DMS114 treated with DMSO at 0.1 percent for 48 hours (cell line): ENCODE measurements around the gene CARD14.
"Not testable (repeated sequence)": the region's sequence is repeated elsewhere in the genome, so short reads cannot be mapped to it uniquely, and the experiment has no call there.

Experiments used
- DNase-seq: peaks from one replicate; lab custom pipeline; 2025; ENCODE audit not compliant: unreplicated experiment; lab: John Stamatoyannopoulos, UW

Gene CARD14

DNA sequence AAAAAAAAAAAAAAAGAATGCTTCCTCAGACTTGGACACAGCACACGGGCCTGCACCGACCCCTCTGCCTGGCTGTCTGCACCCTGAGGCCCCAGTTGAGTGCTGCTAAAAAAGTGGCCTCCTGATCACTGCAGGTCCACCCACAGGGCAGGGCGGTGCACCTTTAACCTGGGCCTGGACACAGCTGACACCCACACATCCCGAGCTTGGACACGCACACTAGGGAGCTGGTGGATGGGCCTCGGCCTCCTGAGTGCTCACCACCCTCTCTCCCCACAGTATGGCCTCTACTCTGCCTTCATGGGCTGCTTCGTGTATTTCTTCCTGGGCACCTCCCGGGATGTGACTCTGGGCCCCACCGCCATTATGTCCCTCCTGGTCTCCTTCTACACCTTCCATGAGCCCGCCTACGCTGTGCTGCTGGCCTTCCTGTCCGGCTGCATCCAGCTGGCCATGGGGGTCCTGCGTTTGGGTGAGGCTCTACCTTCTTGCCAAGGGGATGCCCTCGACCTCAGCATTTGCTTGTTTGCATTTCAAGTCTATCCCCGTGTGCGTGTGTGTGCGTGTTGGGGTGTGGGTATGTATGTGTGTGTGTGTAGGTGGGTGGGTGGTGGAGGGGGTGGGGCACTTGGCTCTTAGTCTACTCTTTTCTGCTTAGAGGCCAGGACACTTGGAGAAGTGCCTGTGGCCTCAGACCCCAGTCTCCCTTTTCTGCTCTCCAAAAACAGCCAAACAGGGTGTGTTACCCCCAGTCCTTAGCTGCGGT, 52.7 kb downstream of the CARD14 start:
- DNase-seq: no peak

DNA sequence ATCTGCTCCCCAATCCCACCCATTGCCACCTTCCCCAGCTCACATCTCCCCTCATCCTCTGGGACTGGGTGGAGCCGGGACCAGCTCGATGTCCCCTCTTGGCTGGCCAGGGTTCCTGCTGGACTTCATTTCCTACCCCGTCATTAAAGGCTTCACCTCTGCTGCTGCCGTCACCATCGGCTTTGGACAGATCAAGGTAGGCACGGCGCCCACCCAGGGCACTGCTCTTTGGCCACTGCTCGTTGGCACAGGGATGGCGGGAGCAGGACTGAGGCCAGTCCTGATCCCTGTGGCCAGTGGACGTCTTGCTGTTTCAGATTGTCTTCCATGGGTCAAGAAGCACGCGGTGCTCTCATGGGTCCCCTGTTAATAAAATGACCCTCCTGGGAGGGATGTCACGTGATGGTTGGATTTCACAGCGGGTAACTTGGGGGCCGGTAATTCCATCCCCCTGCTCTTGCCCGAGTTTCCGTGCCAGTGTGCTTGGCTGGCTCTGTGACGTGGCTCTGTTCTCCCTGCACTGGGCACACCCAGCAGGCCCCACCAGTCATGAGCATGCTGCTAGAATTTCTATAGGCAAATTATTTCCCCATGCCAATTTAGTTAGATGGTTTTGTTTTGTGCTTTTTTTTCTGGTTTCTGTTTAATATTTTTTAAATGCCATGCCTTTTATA, 53.4 kb downstream of the CARD14 start:
- DNase-seq: no peak

GRCh38 chr17:80223838-80224497, 54.1 kb downstream of the CARD14 start:
- DNase-seq: no peak

DNA sequence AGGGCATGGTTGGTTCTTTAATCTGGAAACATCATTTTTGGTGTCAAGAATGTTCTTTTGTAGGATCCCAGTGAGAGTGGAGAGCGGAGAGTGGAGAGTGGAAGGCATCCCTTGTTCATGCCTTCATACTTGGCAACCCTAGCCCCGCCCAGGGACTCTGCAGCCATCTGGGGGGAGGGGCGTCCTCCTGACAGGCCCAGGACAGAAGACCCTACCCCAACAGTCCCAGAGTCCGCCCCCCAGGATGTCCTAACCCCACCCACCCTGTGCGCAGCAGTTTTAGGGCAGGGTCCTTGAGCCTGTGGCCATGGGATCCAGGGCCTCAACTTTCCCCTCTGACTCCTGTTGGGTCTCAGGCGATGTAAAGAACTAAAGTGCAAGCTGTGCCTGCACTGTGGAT, 54.9 kb downstream of the CARD14 start:
- no peak for DNase-seq

- no peak for DNase-seq
These were observed 55.4 kb downstream of the CARD14 start for GRCh38 chr17:80225230-80225629.

DNA sequence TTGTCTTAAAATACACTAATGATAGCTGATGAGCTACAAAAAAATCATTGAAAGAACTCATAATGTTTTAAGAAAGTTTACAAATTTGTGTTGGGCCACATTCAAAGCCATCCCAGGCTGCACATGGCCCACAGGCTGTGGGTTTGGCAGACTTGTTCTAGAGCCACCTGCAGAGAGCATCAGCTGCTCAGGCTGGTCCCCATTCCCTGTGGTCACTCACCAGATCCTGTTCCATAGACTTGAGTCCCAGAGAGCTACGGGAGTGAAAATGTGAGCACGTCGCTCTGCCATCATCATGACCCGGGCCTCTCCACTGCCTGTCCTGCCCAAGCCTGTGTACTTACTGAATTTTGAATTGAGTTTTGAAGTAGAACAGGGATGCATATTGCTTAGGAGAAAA, 57.3 kb downstream of the CARD14 start:
- no peak for DNase-seq

- no peak for DNase-seq
These were observed 57.8 kb downstream of the CARD14 start for GRCh38 chr17:80227666-80228065.

GRCh38 chr17:80228477-80228876, 58.6 kb downstream of the CARD14 start:
- no peak for DNase-seq

DNA sequence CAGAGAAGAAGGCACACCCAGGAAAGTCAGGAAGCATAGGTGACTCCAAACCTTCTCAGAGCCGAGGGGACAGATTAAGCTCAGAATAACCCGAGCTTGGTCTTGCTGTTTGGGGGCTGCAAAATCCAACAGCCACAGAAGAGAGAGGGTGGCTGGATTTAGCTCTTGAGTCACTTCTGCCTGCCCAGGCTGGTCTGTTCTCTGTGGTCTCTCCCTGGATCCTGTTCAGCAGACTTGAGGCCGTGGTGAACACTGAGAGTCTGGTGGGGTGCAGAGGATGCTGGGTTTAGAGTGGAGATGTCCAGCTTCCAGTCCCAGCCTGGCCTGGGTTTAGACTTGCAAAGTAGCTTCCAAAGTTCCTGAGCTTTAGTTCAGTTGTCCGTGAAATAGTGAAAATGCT, 59.2 kb downstream of the CARD14 start:
- no peak for DNase-seq

GRCh38 chr17:80232438-80232837, 62.6 kb downstream of the CARD14 start:
- no peak for DNase-seq

GRCh38 chr17:80233202-80233601, 63.4 kb downstream of the CARD14 start:
- DNase-seq: no peak

GRCh38 chr17:80236911-80237310, 67.1 kb downstream of the CARD14 start:
- DNase-seq: no peak

GRCh38 chr17:80237386-80237785, 67.6 kb downstream of the CARD14 start:
- DNase-seq: no peak

DNA sequence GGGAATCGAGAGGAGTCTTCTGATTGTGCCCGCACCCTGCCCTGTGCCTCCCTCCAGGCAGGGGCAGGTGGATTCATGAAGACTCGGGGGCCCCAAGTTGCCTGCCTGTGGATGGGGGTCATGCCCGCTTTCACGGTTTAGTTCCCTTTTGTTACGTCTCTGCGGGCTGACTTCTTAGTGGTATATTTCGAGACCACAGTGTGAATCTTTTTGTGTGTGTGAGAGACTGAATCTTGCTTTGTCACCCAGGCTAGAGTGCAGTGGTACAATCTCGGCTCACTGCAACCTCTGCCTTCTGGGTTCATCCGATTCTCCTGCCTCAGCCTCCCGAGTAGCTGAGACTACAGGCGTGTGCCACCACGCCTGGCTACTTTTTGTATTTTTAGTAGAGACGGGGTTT, 72.7 kb downstream of the CARD14 start:
- no peak for DNase-seq

DNA sequence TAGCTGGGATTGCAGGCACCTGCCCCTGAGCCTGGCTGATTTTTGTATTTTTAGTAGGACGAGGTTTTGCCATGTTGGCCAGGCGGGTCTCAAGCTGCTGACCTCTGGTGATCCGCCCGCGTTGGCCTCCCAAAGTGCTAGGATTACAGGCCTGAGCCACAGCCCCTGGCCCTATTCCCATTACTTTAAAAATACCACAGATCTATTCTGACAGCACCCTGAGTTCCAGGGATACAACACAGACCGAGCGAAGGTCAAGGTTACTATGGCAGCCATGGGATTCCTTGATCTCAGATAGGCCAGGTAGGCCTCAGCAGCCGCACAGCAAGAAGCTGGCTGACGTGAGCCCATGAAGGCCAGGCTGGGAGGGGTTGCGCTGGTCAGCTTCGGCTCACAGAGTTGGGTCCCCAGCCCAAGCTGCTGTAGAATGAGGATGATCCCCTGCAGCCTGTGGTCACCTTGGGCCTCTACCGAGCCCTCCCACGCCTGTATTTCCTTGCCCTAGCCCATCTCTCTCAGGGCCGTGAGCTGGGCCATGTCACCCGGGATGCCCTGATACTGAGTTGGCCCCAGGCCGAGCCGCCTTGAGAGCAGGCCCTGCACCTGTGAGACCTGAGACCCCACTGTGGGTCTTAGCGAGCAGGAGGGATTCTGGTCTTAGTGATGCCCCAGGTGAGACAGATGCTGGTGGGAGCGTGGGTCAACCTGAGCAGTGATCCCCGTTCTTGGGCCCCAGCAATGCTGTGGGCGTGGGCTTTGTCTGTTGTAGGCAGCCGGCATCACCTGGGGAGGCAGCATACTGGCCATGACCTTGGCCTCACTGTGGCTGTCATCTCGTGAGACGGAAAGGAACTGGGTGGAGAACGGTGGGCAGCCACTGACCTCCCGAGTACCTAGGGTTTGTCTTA, 74.0 kb downstream of the CARD14 start:
- DNase-seq: no peak

GRCh38 chr17:80244448-80244847, 74.6 kb downstream of the CARD14 start:
- not testable (repeated sequence) for DNase-seq

DNA sequence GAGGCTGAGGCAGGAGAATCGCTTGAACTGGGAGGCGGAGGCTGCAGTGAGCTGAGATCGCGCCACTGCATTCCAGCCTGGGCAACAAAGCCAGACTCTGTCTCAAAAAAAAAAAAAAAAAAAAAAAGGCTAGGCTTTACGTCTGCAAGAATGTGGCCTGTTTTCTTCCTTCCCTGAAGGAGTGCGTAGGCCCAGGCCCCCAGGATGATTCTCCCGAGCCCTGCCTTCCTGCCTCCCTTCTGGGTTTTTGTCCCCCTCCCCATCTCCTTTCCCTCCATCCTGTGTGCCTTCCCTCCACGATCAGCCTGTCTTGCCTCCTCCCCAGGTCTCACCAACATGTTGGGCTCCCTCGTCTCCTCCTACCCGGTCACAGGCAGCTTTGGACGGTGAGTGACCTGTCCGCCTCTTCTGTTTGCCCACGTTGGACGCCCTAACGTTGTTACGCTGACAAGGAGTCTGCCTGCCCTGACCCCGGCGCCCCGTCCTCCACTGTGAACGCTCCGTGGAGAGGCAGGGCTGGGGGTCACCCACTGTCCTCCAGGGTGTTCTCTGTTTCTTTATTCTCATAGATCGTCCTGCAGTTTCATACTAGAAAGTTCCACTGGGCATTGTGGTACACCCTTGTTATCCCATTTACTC, 75.2 kb downstream of the CARD14 start:
- DNase-seq: no peak

GRCh38 chr17:80245566-80246265, 75.9 kb downstream of the CARD14 start:
- no peak for DNase-seq

DNA sequence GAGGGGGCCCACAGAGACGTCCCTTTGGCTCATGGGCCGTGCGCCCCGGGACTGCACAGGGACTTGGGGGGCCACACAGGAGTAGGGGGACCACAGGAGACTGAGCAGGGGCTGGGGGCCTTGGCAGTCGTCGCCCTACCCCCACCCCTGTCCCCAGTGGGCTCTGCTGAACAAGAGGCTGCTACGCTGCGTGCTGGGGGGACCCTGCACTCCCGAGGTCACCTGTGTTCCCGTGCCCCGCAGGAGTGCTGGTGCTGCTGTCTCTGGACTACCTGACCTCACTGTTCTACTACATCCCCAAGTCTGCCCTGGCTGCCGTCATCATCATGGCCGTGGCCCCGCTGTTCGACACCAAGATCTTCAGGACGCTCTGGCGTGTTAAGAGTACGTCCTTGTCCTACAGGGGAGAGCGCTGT, 76.4 kb downstream of the CARD14 start:
- DNase-seq: no peak

DNA sequence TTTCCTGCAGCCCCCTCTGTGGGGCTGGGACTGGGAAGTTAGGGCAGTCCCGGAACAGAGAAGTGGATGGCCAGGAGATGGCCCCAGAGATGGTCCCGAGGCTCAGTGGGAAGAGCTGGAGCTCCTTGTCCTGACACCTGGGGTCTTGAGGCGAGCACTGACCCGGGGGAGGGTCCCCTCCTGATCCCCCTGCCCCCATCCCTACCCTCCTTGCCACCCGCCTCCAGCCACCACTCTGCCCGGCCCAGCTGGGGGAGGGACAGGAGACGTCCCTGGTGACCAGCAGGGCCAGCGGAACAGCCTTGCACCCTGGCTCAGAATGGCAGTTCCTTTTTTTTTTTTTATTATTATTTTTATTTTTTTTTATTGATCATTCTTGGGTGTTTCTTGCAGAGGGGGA, 76.9 kb downstream of the CARD14 start:
- no peak for DNase-seq
